ENCODE results near the gene FAHD2A. TPM values are rescaled to one million over a fixed set of nuclear protein-coding genes. Genes with fewer than 3 reads are reported as not detected.

FAHD2A gene
- total RNA-seq, 1 experiment from 2014 or later, result 23.0 TPM

Other genes starting within 250 kb of the FAHD2A start
- gene ZNF514, start 242.9 kb upstream of the FAHD2A start, total RNA-seq (2021), result 21.7 and 27.8 TPM in 2 replicates
- 2.9 and 4.9 TPM in 2 replicates for gene ZNF2, start 236.9 kb upstream of the FAHD2A start, total RNA-seq (2021)
- gene ZNF892, start 195.2 kb upstream of the FAHD2A start, total RNA-seq (2021), result 2.8 and 3.1 TPM in 2 replicates
- gene PROM2, start 128.3 kb upstream of the FAHD2A start, total RNA-seq (2021), result 129 and 147 TPM in 2 replicates
- gene KCNIP3, start 105.4 kb upstream of the FAHD2A start, total RNA-seq (2021), result 3.5 and 4.5 TPM in 2 replicates
- gene TRIM43B, start 82.0 kb downstream of the FAHD2A start, total RNA-seq (2021), result not detected in 2 replicates
- not detected in 2 replicates for gene TRIM43, start 189.3 kb downstream of the FAHD2A start, total RNA-seq (2021)

Measured in PC-9 (cell line).